Measurements from ENCODE around the gene SLC25A18. TPM values are rescaled to one million over a fixed set of nuclear protein-coding genes. Genes with fewer than 3 reads are reported as not detected.

Gene SLC25A18
- total and polyA plus RNA-seq, 2 of the 4 experiments (the other 2 are of a cell fraction): 0.05 TPM; not detected in 1

- in situ Hi-C loops (cut with MboI; ENCODE audit: low sequenced_read_pairs): no loop called here
- H3K27ac ChIP-seq (ENCODE audit: insufficient read depth, low read length): no peak overlapping the region
- no peak overlapping the region for H2BK20ac ChIP-seq (ENCODE audit: low read depth, low read length)
- H3K79me1 ChIP-seq (ENCODE audit: low read depth in 1 of 2, low read length in 2 of 2): no peaks in the 10 kb centered on the region
- dilution Hi-C loops (cut with HindIII; ENCODE audit: low sequenced_read_pairs, unreplicated experiment): no loop called here
- no peaks in the 10 kb centered on the region for H3K36me3 ChIP-seq (ENCODE audit: control insufficient read depth, insufficient read depth, low read length)
- H2BK120ac ChIP-seq (ENCODE audit: low read depth, low read length): no peak overlapping the region
- no peak for DNase-seq
- no peak overlapping the region for H3K4me3 ChIP-seq (ENCODE audit: insufficient read depth, low read depth, low read length)
- H3K4me2 ChIP-seq (ENCODE audit: low read depth, low read length): no peak overlapping the region
- no peak overlapping the region for H3K4ac ChIP-seq (ENCODE audit: low read depth, low read length)
- no peak for ATAC-seq (ENCODE audit: low read depth)
- H4K20me1 ChIP-seq (ENCODE audit: insufficient read depth, low read length): no peaks in the 10 kb centered on the region
- no peak overlapping the region for H3K56ac ChIP-seq (ENCODE audit: extremely low read depth, insufficient read depth, low read length)
- TF ChIP-seq CTCF (conservative IDR thresholded peaks at IDR 0.05; ENCODE audit: low read depth, low read length): no peak
- TF ChIP-seq ELK1 (IDR thresholded peaks at IDR 0.05; ENCODE audit: borderline replicate concordance, low read depth, low read length): no peak
- TF ChIP-seq CHD1 (IDR thresholded peaks at IDR 0.05; ENCODE audit: low read depth, low read length): no peak
- TF ChIP-seq, protein P1, sequence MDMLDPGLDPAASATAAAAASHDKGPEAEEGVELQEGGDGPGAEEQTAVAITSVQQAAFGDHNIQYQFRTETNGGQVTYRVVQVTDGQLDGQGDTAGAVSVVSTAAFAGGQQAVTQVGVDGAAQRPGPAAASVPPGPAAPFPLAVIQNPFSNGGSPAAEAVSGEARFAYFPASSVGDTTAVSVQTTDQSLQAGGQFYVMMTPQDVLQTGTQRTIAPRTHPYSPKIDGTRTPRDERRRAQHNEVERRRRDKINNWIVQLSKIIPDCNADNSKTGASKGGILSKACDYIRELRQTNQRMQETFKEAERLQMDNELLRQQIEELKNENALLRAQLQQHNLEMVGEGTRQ (IDR thresholded peaks at IDR 0.05; ENCODE audit: low read depth, low read length): no peak
- TF ChIP-seq RAD21 (IDR thresholded peaks at IDR 0.05; ENCODE audit: low read length): no peak
- TF ChIP-seq CEBPB (IDR thresholded peaks at IDR 0.05; ENCODE audit: low read depth, low read length): no peak
- no peak for TF ChIP-seq FOS (IDR thresholded peaks at IDR 0.05; ENCODE audit: low read depth, low read length)
- no peak overlapping the region for H3K18ac ChIP-seq (ENCODE audit: low read depth, low read length)
- H4K91ac ChIP-seq (ENCODE audit: insufficient read depth, low read depth, low read length): no peak overlapping the region
- peaks cover 3% of the 10 kb centered on the region for H3K27me3 ChIP-seq (ENCODE audit: control insufficient read depth, insufficient read depth, low read length)
- no peak overlapping the region for H3K9ac ChIP-seq (ENCODE audit: low read depth, low read length)
- no peak overlapping the region for H2AK5ac ChIP-seq (ENCODE audit: low read depth, low read length)
- H2AK9ac ChIP-seq (replicated peaks; ENCODE audit: low read depth, low read length, poor library complexity): no peak overlapping the region
- no peak overlapping the region for H3K23ac ChIP-seq (ENCODE audit: low read depth, low read length)
- BruUV-seq (replicated peaks): no TSS peak
- no peak overlapping the region for H4K8ac ChIP-seq (ENCODE audit: low read depth in 2 of 2, low read length in 2 of 2)
- H3K14ac ChIP-seq (replicated peaks; ENCODE audit: low read depth, low read length): no peak overlapping the region
- H4K5ac ChIP-seq (ENCODE audit: low read depth, low read length): no peak overlapping the region
- no peak overlapping the region for H2BK5ac ChIP-seq (ENCODE audit: low read depth, low read length, poor library complexity, severe bottlenecking)
- H2BK15ac ChIP-seq (ENCODE audit: low read depth, low read length): no peak overlapping the region
- WGBS, 2 experiments (ENCODE audit: extremely low coverage in 2 of 2, insufficient read length in 1 of 2): 65% methylated on average over 2 of the region's 3 CpGs; no CpG with 5 or more reads in 1 of the 2 experiments
- H3K4me1 ChIP-seq (ENCODE audit: control insufficient read depth, insufficient read depth, low read length): no peaks in the 10 kb centered on the region
- ChIA-PET POLR2A (ENCODE audit: unreplicated experiment) (no interaction called here), CTCF (no interaction called here)
- no peaks in the 10 kb centered on the region for H3K9me1 ChIP-seq (ENCODE audit: insufficient read depth, low read length)
- no peaks in the 10 kb centered on the region for H3K9me3 ChIP-seq (ENCODE audit: control insufficient read depth, insufficient read depth, low read length)
- no peak overlapping the region for H2AFZ ChIP-seq (replicated peaks; ENCODE audit: low read length, poor library complexity)
- intact Hi-C loops (cut with micrococcal nuclease): no loop called here
Observed at GRCh38 chr22:17518406-17518805, 44.9 kb upstream of the SLC25A18 start.

All from IMR-90 (cell line).